Prostate gland (tissue), 2 donors: Measurements from ENCODE around the gene MFAP1. TPM values are rescaled to one million over a fixed set of nuclear protein-coding genes. Genes with fewer than 3 reads are reported as not detected.

Source experiments
- DNase-seq: peaks from one replicate; pipeline ENCODE4 v3.0.0-alpha.2; 2019; ENCODE audit warnings: low spot score
- H3K27ac ChIP-seq, 2 donors: fragments of 200-600 bp; sonication (generic); 2 replicates each; pipeline ENCODE4 v1.5.1; 2017 to 2019
- H3K27me3 ChIP-seq: fragments of 200-600 bp; sonication (generic); replicated peaks from 2 replicates; pipeline ENCODE4 v1.5.1; 2019; ENCODE audit not compliant: insufficient read depth
- H3K36me3 ChIP-seq, 2 donors: fragments of 200-600 bp; sonication (generic); 1 replicate in 1 of 2; 2 replicates in 1 of 2; pipeline versions ENCODE4 v1.5.1 to v1.8.1; 2017 to 2019
- H3K4me1 ChIP-seq: fragments of 200-600 bp; sonication (generic); replicated peaks from 2 replicates; pipeline ENCODE4 v1.5.1; 2019
- H3K4me3 ChIP-seq, 2 donors: fragments of 200-600 bp; sonication (generic); 2 replicates each; pipeline ENCODE4 v1.5.1; 2017 to 2019
- H3K9me3 ChIP-seq: fragments of 200-600 bp; sonication (generic); 2 replicates; pipeline ENCODE4 v1.5.1; 2017
- CTCF ChIP-seq, 4 experiments: fragments of 200-600 bp in 2 of 4; fragments of 450-650 bp in 2 of 4; sonication (generic) in 2 of 4; IDR thresholded peaks; 1 replicate in 3 of 4; 2 replicates in 1 of 4; pipeline ENCODE4 v1.5.1; 2016 to 2019; ENCODE audit warnings: antibody characterized with exemption in 4 of 4, mild to moderate bottlenecking in 2 of 4, moderate library complexity in 2 of 4
- POLR2A ChIP-seq: fragments of 450-650 bp; IDR thresholded peaks from one replicate; pipeline ENCODE4 v1.6.1; 2016; ENCODE audit warnings: antibody characterized with exemption, mild to moderate bottlenecking
- POLR2AphosphoS5 ChIP-seq: sonication (generic); formaldehyde crosslinking; IDR thresholded peaks from one replicate; pipeline ENCODE4 v1.6.1; 2017; ENCODE audit warnings: antibody characterized with exemption
- WGBS: methylation state at CpG from one replicate; pipeline ENCODE4 v1.1.5; 2018; 5-methylcytosine and 5-hydroxymethylcytosine counted together
- intact Hi-C: fragments of 100-400 bp; cut with DNase I; formaldehyde crosslinking; loops from one replicate; pipeline ENCODE4 v1.14.2; 2022
- total RNA-seq, 2 donors: library from RNA; depleted of rRNA; stranded (reverse); fragments of >200 nt; gene quantifications; one replicate each; pipeline ENCODE4 v1.1.0, GENCODE V29; 2016

The MFAP1 gene
- total RNA-seq, 2 donors from 2014 or later = 19.3 to 27.5 TPM

GRCh38 chr15:43779016-43779415 lies 45.5 kb downstream of the MFAP1 start:
- DNase-seq = no peak
- no peak overlapping the region for H3K4me3 ChIP-seq
- 92% methylated on average over 1 of the region's 1 CpG for WGBS
- no peak for TF ChIP-seq POLR2A
- no peak for TF ChIP-seq POLR2AphosphoS5
- no peak for TF ChIP-seq CTCF (IDR thresholded peaks at IDR 0.05)
- intact Hi-C loops = no loop called here
- no peaks in the 10 kb centered on the region for H3K36me3 ChIP-seq
- H3K27me3 ChIP-seq = no peaks in the 10 kb centered on the region
- H3K9me3 ChIP-seq = no peaks in the 10 kb centered on the region
- H3K4me1 ChIP-seq = no peaks in the 10 kb centered on the region
- H3K27ac ChIP-seq = no peak overlapping the region

- 2% methylated on average over 31 of the region's 31 CpGs for WGBS
- DNase-seq = peak; percentile 71
- Histone ChIP-seq H3K27me3 (no peaks in the 10 kb centered on the region), H3K4me1 (no peaks in the 10 kb centered on the region), H3K27ac (peak overlapping the region; percentile 93 to 97), H3K36me3 (no peaks in the 10 kb centered on the region), H3K4me3 (peak overlapping the region; percentile 54 to 56), H3K9me3 (no peaks in the 10 kb centered on the region)
- intact Hi-C loops = no loop called here
- peak; percentile 37 for TF ChIP-seq POLR2A
- TF ChIP-seq CTCF (IDR thresholded peaks at IDR 0.05) = peak; percentile 32 to 88 (median 64)
- TF ChIP-seq POLR2AphosphoS5 = no peak
Measured at GRCh38 chr15:43777267-43777914, 47.1 kb downstream of the MFAP1 start.

- Histone ChIP-seq H3K36me3 (no peaks in the 10 kb centered on the region), H3K4me1 (no peaks in the 10 kb centered on the region), H3K9me3 (no peaks in the 10 kb centered on the region), H3K4me3 (peak within 1 kb of the TSS; percentile 54 to 56), H3K27ac (peak within 1 kb of the TSS; percentile 93 to 97), H3K27me3 (no peaks in the 10 kb centered on the region)
- TF ChIP-seq POLR2AphosphoS5 (no peak), POLR2A (peak; percentile 83), CTCF (IDR thresholded peaks at IDR 0.05) (no peak)
- 2% methylated on average over 35 of the region's 41 CpGs for WGBS
- peak; percentile 83 for DNase-seq
- intact Hi-C loops = no loop called here
Measured at GRCh38 chr15:43776718-43777266, 47.7 kb downstream of the MFAP1 start, which contains the start of gene ELL3. ELL3 (minus strand) TSS chr15:43776966; CDS start chr15:43776901, 65 bp downstream.

- H3K36me3 ChIP-seq = no peaks in the 10 kb centered on the region
- no peaks in the 10 kb centered on the region for H3K27me3 ChIP-seq
- H3K27ac ChIP-seq = peak overlapping the region; percentile 93 to 97
- no peak for DNase-seq
- WGBS = 36% methylated on average over 28 of the region's 35 CpGs
- peak overlapping the region; percentile 54 to 56 for H3K4me3 ChIP-seq
- TF ChIP-seq POLR2AphosphoS5 = no peak
- TF ChIP-seq CTCF (IDR thresholded peaks at IDR 0.05) = no peak
- no peak for TF ChIP-seq POLR2A
- intact Hi-C loops = no loop called here
- H3K4me1 ChIP-seq = no peaks in the 10 kb centered on the region
- H3K9me3 ChIP-seq = no peaks in the 10 kb centered on the region
Measured at GRCh38 chr15:43776101-43776717, 48.3 kb downstream of the MFAP1 start.
